Stimulated activated effector memory CD8-positive, alpha-beta T cell treated with anti-CD3 and anti-CD28 coated beads, Interleukin-12 subunit alpha, Interleukin-12 subunit beta, amount 100 ng/mL, for 72 hours (primary cell): ENCODE results near the gene IRF2BPL.

Source experiments
- ATAC-seq: fragments of 150-1000 bp; cut with Tn5 transposase; 2 replicates; pipeline ENCODE4 v1.10.0; 2021
- DNase-seq, 2 donors: peaks; one replicate each; pipeline ENCODE4 v3.0.0; 2021 to 2022; ENCODE audit warnings: low spot score in 2 of 2
- H3K27ac Mint-ChIP-seq: one replicate; pipeline ENCODE4 v1.8.0; 2022; ENCODE audit warnings: mild to moderate bottlenecking, mixed read lengths
- H3K36me3 Mint-ChIP-seq: one replicate; pipeline ENCODE4 v1.8.0; 2022; ENCODE audit warnings: mild to moderate bottlenecking, mixed read lengths
- H3K4me1 Mint-ChIP-seq: one replicate; pipeline ENCODE4 v1.8.0; 2022; ENCODE audit warnings: mixed read lengths
- H3K4me3 Mint-ChIP-seq: one replicate; pipeline ENCODE4 v1.8.0; 2022; ENCODE audit warnings: mild to moderate bottlenecking, mixed read lengths
- H3K9me3 Mint-ChIP-seq: one replicate; pipeline ENCODE4 v1.8.0; 2022; ENCODE audit warnings: mixed read lengths

IRF2BPL gene

DNA sequence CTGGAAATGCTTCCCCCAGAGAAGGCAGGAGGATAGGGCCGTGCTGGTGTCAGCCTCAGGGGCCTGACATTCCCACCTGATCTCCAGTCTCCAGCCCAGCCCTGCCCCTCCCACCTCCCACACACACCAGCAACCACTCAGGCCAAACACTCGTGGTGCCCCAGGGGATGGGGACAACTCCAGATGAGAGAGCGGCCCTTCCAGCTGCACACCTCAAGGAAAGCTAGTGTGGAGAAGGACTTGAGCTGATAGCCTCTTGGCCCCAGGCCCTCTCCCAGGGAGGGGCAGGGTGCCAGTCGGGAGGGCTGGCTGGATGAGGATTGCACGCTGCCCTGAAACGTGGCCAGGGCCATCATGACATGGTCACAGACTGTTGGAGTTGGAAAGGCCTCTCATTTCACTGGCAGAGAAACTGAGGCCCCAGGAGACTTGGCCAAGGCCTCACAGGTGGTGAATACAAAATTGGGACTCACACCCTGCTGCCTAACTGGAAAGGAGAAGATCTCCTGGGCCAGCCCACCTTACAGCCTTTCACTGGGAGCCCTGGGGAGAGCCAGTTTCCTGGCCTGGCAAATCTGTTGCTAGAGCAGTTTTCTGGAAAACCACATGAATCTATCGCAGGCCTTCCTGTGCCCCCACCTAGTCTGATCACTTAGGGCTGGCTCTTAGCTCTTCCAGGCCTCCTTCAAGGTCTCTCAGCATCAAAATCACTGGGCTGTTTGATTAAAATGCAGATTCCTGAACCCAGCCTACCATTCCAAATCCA is 52.1 kb downstream of the IRF2BPL start:
- ATAC-seq (no peak), DNase-seq (no peak)
- Mint-ChIP-seq H3K27ac (peak overlapping the region; percentile 90), H3K9me3 (no peaks in the 10 kb centered on the region), H3K36me3 (peaks cover 4% of the 10 kb centered on the region), H3K4me3 (no peak overlapping the region), H3K4me1 (peaks cover 20% of the 10 kb centered on the region)

DNA sequence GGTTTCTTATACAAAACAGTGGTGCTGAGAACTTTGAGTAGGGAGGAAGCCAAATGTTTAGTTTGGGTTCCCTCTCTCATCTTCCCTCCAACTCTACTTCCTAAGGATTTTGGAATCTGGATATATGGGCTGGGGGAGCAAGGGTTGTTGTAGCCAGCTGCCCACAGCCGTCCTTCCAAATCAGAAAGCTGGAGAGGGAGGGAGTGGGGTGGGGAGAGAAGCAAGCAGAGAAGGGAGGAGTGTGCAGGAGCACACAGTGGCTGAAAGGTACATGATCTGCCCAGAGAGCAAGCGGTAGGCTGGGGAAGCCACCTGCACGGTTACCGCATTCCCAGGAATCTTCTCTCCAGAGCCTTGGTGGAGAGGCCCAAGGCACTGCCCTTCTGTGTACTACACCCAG is 52.7 kb downstream of the IRF2BPL start:
- peaks cover 20% of the 10 kb centered on the region for H3K4me1 Mint-ChIP-seq
- H3K9me3 Mint-ChIP-seq: no peaks in the 10 kb centered on the region
- DNase-seq: no peak
- no peak overlapping the region for H3K27ac Mint-ChIP-seq
- H3K4me3 Mint-ChIP-seq: no peak overlapping the region
- peaks cover 4% of the 10 kb centered on the region for H3K36me3 Mint-ChIP-seq
- ATAC-seq: no peak

DNA sequence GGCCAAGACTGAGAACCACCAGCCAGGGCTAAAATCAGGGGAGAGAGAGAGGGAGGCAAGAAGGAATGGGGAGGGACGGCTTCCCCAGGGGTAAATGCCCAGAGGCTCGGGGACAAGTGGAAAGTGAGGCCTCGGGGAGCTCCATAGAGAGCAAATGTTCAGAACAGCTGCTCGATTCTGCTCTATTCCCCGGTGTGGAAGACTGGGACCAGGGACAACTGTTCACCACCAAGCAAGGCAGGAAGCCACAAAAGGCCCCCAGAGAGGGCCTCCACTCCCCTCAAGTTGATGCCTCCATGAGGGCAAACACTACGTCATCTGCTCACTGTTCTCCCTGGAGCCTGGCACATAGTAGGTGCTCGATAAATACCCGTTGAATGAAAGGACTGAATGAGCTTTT is 53.5 kb downstream of the IRF2BPL start:
- no peak overlapping the region for H3K27ac Mint-ChIP-seq
- no peaks in the 10 kb centered on the region for H3K36me3 Mint-ChIP-seq
- H3K9me3 Mint-ChIP-seq: no peaks in the 10 kb centered on the region
- no peak for ATAC-seq
- H3K4me1 Mint-ChIP-seq: peaks cover 20% of the 10 kb centered on the region
- no peak for DNase-seq
- H3K4me3 Mint-ChIP-seq: no peak overlapping the region
